SKM-1 (cell line): Measurements from ENCODE around the gene SNX13.
"Not testable (repeated sequence)": the region's sequence is repeated elsewhere in the genome, so short reads cannot be mapped to it uniquely, and the experiment has no call there.

Source experiments
- DNase-seq: peaks from one replicate; lab custom pipeline; 2025; ENCODE audit not compliant: unreplicated experiment; lab: John Stamatoyannopoulos, UW

Gene SNX13

GRCh38 chr7:17912536-17913235 lies 27.6 kb downstream of the SNX13 start:
- DNase-seq = no peak

DNA sequence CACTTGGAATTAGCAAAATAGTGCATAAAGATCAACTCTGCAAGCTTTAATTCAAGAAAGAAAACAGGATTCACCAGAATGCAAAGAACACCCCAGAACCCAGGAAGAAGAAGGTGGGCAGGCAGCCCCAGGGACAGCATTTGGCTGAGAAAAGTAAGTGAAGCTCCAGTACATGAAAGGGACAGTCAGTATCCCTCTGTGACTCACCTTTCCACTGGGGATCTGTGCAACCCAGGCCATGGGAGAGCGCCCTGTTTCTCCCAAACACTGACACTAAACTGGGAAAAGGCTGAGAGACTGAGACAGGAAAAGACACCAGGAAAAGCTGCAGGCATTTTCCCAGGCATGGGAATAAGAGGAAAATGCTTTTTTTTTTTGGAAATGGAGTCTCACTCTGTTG lies 28.2 kb downstream of the SNX13 start:
- no peak for DNase-seq

- DNase-seq = no peak
Measured at GRCh38 chr7:17910377-17910776, 29.9 kb downstream of the SNX13 start.

- DNase-seq = not testable (repeated sequence)
Measured at GRCh38 chr7:17909310-17909709, 31.0 kb downstream of the SNX13 start.

GRCh38 chr7:17907014-17907413 lies 33.3 kb downstream of the SNX13 start:
- no peak for DNase-seq

- DNase-seq = no peak
Measured at GRCh38 chr7:17903337-17903736, 37.0 kb downstream of the SNX13 start.

DNA sequence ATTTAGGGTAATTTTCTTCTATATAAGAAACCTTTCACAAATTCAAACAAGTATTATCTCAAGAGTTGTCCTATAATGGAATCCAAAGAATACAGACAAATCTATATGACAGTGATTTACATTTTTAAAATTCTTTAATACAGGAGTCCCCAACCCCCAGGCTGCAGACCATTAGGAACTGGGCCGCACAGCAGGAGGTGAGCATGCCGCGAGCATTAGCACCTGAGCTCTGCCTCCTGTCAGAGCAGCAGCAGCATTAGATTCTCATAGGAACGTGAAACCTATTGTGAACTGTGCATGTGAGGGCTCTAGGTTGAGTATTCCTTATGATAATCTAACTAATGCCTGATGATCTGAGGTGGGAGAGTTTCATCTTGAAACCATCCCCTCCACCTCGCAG lies 37.7 kb downstream of the SNX13 start:
- no peak for DNase-seq

GRCh38 chr7:17900464-17900863 lies 39.8 kb downstream of the SNX13 start:
- no peak for DNase-seq

DNA sequence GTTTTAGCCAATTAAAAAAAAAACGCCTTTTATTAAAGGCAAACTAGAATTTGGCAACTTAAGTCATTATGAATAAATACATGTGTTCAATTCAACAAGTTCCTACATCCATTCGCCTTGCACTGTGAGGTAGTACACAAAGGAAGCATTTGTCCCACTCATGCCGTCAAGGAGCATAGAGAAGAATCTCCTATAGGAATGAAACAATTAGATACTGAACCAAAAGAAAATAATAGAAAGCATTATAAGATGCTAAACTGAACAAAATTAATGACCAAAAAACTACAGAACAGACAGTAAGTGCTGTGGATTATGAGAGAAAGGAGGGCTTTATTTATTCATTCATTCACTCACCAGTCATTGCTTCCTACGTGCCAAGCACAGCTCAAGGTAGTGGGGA lies 42.2 kb downstream of the SNX13 start:
- DNase-seq = no peak

- DNase-seq = no peak
Measured at GRCh38 chr7:17887286-17887685, 53.0 kb downstream of the SNX13 start.

- DNase-seq = no peak
Measured at GRCh38 chr7:17882685-17883084, 57.6 kb downstream of the SNX13 start.

DNA sequence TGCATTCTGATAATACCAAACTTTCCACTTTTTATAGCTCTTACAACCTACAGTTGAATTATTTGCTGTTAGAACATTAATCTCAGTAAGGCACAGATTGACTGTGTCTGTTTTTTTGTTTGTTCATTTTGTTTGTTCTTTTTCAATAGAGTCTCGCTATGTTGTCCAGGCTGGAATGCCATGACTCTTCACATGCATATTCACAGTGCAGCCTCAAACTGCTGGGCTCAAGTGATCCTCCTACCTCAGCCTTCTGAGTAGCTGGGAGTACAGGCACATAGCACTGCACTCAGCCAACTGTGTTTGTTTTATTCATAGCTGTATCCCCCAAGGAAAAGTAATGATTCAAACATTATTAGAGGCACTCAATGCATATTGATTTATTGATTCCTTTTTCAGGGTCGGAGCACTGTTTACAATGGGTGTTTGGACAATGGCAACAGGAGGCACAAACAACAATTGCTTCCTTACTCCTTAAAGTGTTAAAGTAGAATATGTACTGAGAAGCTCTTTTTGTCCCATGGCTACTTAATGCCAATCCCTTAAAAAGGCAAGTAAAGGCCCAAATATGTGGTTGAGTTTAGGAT lies 61.1 kb downstream of the SNX13 start:
- DNase-seq = no peak

DNA sequence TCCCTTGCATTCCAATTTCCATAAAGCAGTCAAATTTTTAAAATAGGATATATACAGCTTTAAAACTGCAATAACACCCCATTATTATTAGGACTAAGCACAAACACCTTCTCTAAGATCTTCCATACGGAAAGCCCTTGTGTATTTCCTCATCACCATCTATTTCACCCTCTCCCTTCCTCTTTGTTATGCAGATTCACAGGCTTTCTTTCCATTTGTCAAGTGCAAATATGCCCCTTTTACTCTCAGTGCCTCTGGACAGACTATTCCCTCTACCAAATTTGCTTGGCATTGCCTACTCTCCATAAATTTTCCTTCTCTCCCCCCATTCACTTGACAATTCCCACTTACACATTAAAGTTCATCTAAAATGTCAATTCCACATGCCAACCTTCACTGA lies 61.7 kb downstream of the SNX13 start:
- no peak for DNase-seq

GRCh38 chr7:17871815-17872533 lies 68.3 kb downstream of the SNX13 start:
- DNase-seq = no peak

GRCh38 chr7:17870406-17870805 lies 69.9 kb downstream of the SNX13 start:
- DNase-seq = no peak

GRCh38 chr7:17863809-17864143 lies 76.5 kb downstream of the SNX13 start:
- no peak for DNase-seq

- DNase-seq = no peak
Measured at GRCh38 chr7:17863095-17863808, 77.0 kb downstream of the SNX13 start.

GRCh38 chr7:17856251-17856650 lies 84.0 kb downstream of the SNX13 start:
- DNase-seq = no peak

DNA sequence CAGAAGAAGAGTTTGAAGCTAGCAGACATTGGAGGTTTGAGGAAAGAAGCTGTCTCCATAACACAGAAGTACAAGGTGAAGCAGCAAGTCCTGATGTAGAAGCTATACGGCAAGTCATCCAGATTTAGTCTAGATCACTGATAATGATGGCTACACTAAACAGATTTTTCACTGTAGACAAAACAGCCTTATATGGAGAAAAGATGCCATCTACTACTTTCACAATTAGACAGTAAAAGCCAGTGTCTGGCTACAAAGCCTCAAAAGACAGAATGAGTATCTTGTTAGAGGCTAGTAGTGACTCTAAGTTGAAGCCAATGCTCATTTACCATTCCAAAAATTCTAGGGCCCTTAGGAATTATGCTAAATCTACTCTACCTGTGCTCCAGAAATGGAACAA lies 85.1 kb downstream of the SNX13 start:
- DNase-seq = no peak

GRCh38 chr7:17854261-17855047 lies 85.8 kb downstream of the SNX13 start:
- no peak for DNase-seq

DNA sequence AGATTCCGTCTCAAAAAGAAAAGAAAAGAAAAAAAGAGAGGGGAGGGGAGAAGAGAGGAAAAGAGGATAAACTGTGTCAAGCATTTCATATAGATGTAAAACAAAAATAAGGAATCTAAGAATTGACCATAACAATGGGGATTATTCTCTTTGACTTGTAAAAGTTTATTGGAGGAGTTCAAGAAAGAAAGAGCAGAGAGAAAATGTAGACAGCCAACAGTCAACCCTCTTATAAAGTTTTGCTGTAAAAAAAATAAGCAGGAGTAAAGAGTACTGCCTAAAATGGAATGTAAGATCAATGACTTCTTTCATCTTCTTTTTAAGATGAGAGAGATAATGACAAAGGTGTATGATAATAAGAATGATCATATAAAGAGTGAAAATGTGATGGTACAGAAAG lies 87.9 kb downstream of the SNX13 start:
- no peak for DNase-seq
